ENCODE measurements around the gene NOL12.
"Not testable (repeated sequence)": the region's sequence is repeated elsewhere in the genome, so short reads cannot be mapped to it uniquely, and the experiment has no call there.

DNA sequence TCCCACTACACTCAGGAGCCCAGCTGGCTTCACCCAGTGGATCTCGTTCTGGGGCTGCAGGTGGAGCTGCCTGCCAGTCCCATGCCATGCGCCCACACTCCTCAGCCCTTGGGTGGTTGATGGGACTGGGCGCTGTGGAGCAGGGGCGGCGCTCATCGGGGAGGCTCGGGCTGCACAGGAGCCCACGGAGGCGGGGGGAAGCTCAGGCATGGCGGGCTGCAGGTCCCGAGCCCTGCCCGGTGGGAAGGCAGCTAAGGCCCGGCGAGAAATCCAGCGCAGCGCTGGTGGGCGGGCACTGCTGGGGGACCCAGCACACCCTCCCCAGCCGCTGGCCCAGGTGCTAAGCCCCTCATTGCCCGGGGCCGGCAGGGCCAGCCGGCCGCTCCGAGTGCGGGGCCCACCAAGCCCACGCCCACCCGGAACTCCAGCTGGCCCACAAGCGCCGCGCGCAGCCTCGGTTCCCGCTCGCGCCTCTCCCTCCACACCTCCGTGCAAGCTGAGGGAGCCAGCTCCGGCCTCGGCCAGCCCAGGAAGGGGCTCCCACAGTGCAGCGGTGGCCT, 31.7 kb downstream of the NOL12 start:
- TF ChIP-seq EZH2phosphoT487 (IDR thresholded peaks at IDR 0.05; ENCODE audit: borderline replicate concordance, low read length); EZH2 (IDR thresholded peaks at IDR 0.05; ENCODE audit: low read length, unreplicated experiment): not testable (repeated sequence)
- TF ChIP-seq, protein P1, sequence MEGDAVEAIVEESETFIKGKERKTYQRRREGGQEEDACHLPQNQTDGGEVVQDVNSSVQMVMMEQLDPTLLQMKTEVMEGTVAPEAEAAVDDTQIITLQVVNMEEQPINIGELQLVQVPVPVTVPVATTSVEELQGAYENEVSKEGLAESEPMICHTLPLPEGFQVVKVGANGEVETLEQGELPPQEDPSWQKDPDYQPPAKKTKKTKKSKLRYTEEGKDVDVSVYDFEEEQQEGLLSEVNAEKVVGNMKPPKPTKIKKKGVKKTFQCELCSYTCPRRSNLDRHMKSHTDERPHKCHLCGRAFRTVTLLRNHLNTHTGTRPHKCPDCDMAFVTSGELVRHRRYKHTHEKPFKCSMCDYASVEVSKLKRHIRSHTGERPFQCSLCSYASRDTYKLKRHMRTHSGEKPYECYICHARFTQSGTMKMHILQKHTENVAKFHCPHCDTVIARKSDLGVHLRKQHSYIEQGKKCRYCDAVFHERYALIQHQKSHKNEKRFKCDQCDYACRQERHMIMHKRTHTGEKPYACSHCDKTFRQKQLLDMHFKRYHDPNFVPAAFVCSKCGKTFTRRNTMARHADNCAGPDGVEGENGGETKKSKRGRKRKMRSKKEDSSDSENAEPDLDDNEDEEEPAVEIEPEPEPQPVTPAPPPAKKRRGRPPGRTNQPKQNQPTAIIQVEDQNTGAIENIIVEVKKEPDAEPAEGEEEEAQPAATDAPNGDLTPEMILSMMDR (conservative IDR thresholded peaks at IDR 0.05; ENCODE audit: low read depth, low read length), result not testable (repeated sequence)

All from PC-3 (cell line).